Endothelial cell of umbilical vein (primary cell): ENCODE measurements around the gene PLAGL1. TPM values are rescaled to one million over a fixed set of nuclear protein-coding genes. Genes with fewer than 3 reads are reported as not detected.

Experiments
- BruUV-seq: library from RNA; stranded (reverse); fragments of 400-500 nt; replicated peaks from 2 replicates; lab custom pipeline; 2021; lab: Mats Ljungman, UMichigan
- CTCF ChIA-PET: fragments of 300-600, 350-600 bp; sonication (Branson Sonifier 250); formaldehyde crosslinking; loops from one replicate; lab custom pipeline; 2021; ENCODE audit warnings: antibody characterized with exemption, inconsistent platforms; lab: Charles Lee
- POLR2A ChIA-PET: fragments of 300-600, 350-600 bp; sonication (Branson Sonifier 250); formaldehyde crosslinking; loops from one replicate; lab custom pipeline; 2021; ENCODE audit warnings: antibody characterized with exemption, inconsistent platforms; lab: Charles Lee
- DNase-seq: peaks from one replicate; pipeline ENCODE4 v3.0.0-alpha.2; 2011; ENCODE audit warnings: low read depth, low spot score
- FAIRE-seq: peaks from 2 replicates; lab custom pipeline; 2011; peaks lifted over from hg19 to GRCh38; lab: Jason Lieb, UNC
- H2AFZ ChIP-seq: 2 replicates; pipeline ENCODE4 v1.6.0; 2012; ENCODE audit warnings: low read depth, low read length, control low read depth, inconsistent platforms
- H3K27ac ChIP-seq: 2 replicates; pipeline ENCODE4 v1.5.1; 2011; ENCODE audit warnings: low read depth, mild to moderate bottlenecking, control low read depth, low read length, moderate library complexity; ENCODE audit not compliant: insufficient read depth
- H3K27me3 ChIP-seq, 2 experiments: 2 replicates each; pipeline versions ENCODE4 v1.6.0 to v1.6.1; 2011; ENCODE audit warnings: low read length in 2 of 2, mixed read lengths in 1 of 2; ENCODE audit not compliant: control insufficient read depth in 2 of 2, insufficient read depth in 2 of 2
- H3K36me3 ChIP-seq, 2 experiments: 2 replicates in 1 of 2; 3 replicates in 1 of 2; pipeline ENCODE4 v1.5.1; 2011; ENCODE audit warnings: low read length in 2 of 2, mild to moderate bottlenecking in 1 of 2, moderate library complexity in 1 of 2; ENCODE audit not compliant: control insufficient read depth in 2 of 2, insufficient read depth in 2 of 2; ENCODE audit errors: extremely low read depth in 1 of 2
- H3K4me1 ChIP-seq: 3 replicates; pipeline ENCODE4 v1.5.1; 2011; ENCODE audit warnings: mild to moderate bottlenecking, low read length; ENCODE audit not compliant: control insufficient read depth, insufficient read depth; ENCODE audit errors: extremely low read depth
- H3K4me2 ChIP-seq: 2 replicates; pipeline ENCODE4 v1.6.1; 2011; ENCODE audit warnings: low read length, control low read depth, mixed read lengths; ENCODE audit not compliant: insufficient read depth
- H3K4me3 ChIP-seq, 3 experiments: fragments of 200-600 bp in 1 of 3; sonication (generic), shearing (Covaris generic) in 1 of 3; replicated peaks in 1 of 3; 2 replicates each; pipeline ENCODE4 v1.5.1; 2011 to 2016; ENCODE audit warnings: control low read depth in 3 of 3, low read length in 3 of 3, mild to moderate bottlenecking in 2 of 3, inconsistent platforms in 1 of 3, low read depth in 1 of 3, moderate library complexity in 1 of 3; ENCODE audit not compliant: insufficient read depth in 1 of 3
- H3K79me2 ChIP-seq: 2 replicates; pipeline ENCODE4 v1.6.0; 2012; ENCODE audit warnings: low read length, inconsistent platforms; ENCODE audit not compliant: control insufficient read depth, insufficient read depth
- H3K9ac ChIP-seq: replicated peaks from 2 replicates; pipeline ENCODE3; 2011; ENCODE audit warnings: low read length, control low read depth; ENCODE audit not compliant: insufficient read depth; ENCODE audit errors: extremely low read depth
- H3K9me1 ChIP-seq: replicated peaks from 3 replicates; pipeline ENCODE4 v1.6.0; 2011; ENCODE audit warnings: mild to moderate bottlenecking, low read length; ENCODE audit not compliant: control insufficient read depth, insufficient read depth; ENCODE audit errors: extremely low read depth
- H3K9me3 ChIP-seq: replicated peaks from 2 replicates; pipeline ENCODE4 v1.5.1; 2012; ENCODE audit warnings: low read length, inconsistent platforms; ENCODE audit not compliant: control insufficient read depth, insufficient read depth
- H4K20me1 ChIP-seq: replicated peaks from 2 replicates; pipeline ENCODE3; 2011; ENCODE audit warnings: mild to moderate bottlenecking, low read length; ENCODE audit not compliant: control insufficient read depth, insufficient read depth; ENCODE audit errors: extremely low read depth
- CTCF ChIP-seq, 2 donors: IDR thresholded peaks; 1 replicate in 1 of 2; 2 replicates in 1 of 2; pipeline ENCODE4 v1.5.1; 2011; ENCODE audit warnings: low read length in 2 of 2, mild to moderate bottlenecking in 2 of 2, moderate library complexity in 2 of 2, control low read depth in 1 of 2, inconsistent platforms in 1 of 2, low read depth in 1 of 2; ENCODE audit not compliant: insufficient read depth in 1 of 2; ENCODE audit errors: extremely low read depth in 1 of 2
- EZH2 ChIP-seq: IDR thresholded peaks from 2 replicates; pipeline ENCODE4 v1.6.1; 2012; ENCODE audit warnings: borderline replicate concordance, low read depth, mild to moderate bottlenecking, moderate library complexity, low read length, inconsistent platforms; ENCODE audit not compliant: severe bottlenecking
- FOS ChIP-seq: IDR thresholded peaks from 2 replicates; pipeline ENCODE4 v1.6.1; 2011; ENCODE audit warnings: mild to moderate bottlenecking, low read length, moderate library complexity, borderline replicate concordance; ENCODE audit not compliant: insufficient read depth
- GATA2 ChIP-seq: IDR thresholded peaks from 2 replicates; pipeline ENCODE4 v1.7.0; 2011; ENCODE audit warnings: low read depth, mild to moderate bottlenecking, moderate library complexity, mixed read lengths, low read length; ENCODE audit not compliant: insufficient read length, insufficient read depth
- JUN ChIP-seq: IDR thresholded peaks from 2 replicates; pipeline ENCODE4 v1.6.1; 2011; ENCODE audit warnings: borderline replicate concordance, low read depth; ENCODE audit not compliant: insufficient read length, insufficient read depth
- MYC ChIP-seq: IDR thresholded peaks from one replicate; pipeline ENCODE4 v1.6.1; 2011; ENCODE audit warnings: mild to moderate bottlenecking, low read depth, low read length
- POLR2A ChIP-seq: IDR thresholded peaks from 2 replicates; pipeline ENCODE4 v1.6.1; 2012; ENCODE audit warnings: low read depth, mild to moderate bottlenecking, control low read depth, low read length
- POLR2AphosphoS5 ChIP-seq: IDR thresholded peaks from 2 replicates; pipeline ENCODE4 v1.6.1; 2012; ENCODE audit warnings: low read depth, mild to moderate bottlenecking, control low read depth, low read length, moderate library complexity; ENCODE audit not compliant: insufficient read depth
- dilution Hi-C: fragments of 300-500 bp; cut with MboI; formaldehyde crosslinking; loops from one replicate; pipeline ENCODE4 v1.15.0; 2019; ENCODE audit warnings: low sequenced_read_pairs; ENCODE audit not compliant: extremely low pct_ligation_motif_present
- intact Hi-C: fragments of 100-400 bp; cut with micrococcal nuclease; formaldehyde crosslinking; loops from one replicate; pipeline ENCODE4 v1.10.0; 2022
- polyA plus RNA-seq, 4 experiments: library from polyadenylated mRNA; depleted of rRNA in 3 of 4; stranded (reverse) in 3 of 4; unstranded in 1 of 4; fragments of >200 nt; gene quantifications; 2 replicates each; pipeline versions ENCODE4 v1.2.1 to v1.2.3, GENCODE V29; 2011 to 2012; ENCODE audit warnings: missing spikeins in 1 of 4
- total RNA-seq: library from RNA; stranded (reverse); gene quantifications from 2 replicates; pipeline ENCODE4 v1.2.3, GENCODE V29; 2021
- TF ChIP-seq, protein P1 (sequence below): IDR thresholded peaks from 2 replicates; pipeline ENCODE4 v1.6.1; 2011; ENCODE audit not compliant: insufficient read depth, insufficient read length

The PLAGL1 gene
- total and polyA plus RNA-seq, 2 donors (not counting 3 experiments of a cell fraction or from before 2014, with no cell fraction given) = 20.9 to 40.4 TPM

GRCh38 chr6:143900358-143900757 is 107.7 kb downstream of the PLAGL1 start:
- H3K4me2 ChIP-seq = no peak overlapping the region
- ChIA-PET CTCF (interaction anchor here (1.3 kb wide), 1 partner anchor 325 kb away, joined by 4 read pairs; no protein-coding TSS in a partner anchor), POLR2A (no interaction called here)
- H3K9me1 ChIP-seq = no peaks in the 10 kb centered on the region
- no peak overlapping the region for H3K4me3 ChIP-seq
- H3K36me3 ChIP-seq = no peaks in the 10 kb centered on the region
- intact Hi-C loops = no loop called here
- no peak for FAIRE-seq
- no peaks in the 10 kb centered on the region for H3K9me3 ChIP-seq
- BruUV-seq = no TSS peak
- H2AFZ ChIP-seq = no peak overlapping the region
- no peak for DNase-seq
- dilution Hi-C loops = no loop called here
- no peaks in the 10 kb centered on the region for H4K20me1 ChIP-seq
- TF ChIP-seq POLR2AphosphoS5 = no peak
- no peak for TF ChIP-seq FOS
- TF ChIP-seq EZH2 = no peak
- no peak for TF ChIP-seq CTCF (IDR thresholded peaks at IDR 0.05; ENCODE audit: extremely low read depth in 1 of 2, insufficient read depth in 1 of 2, low read depth in 1 of 2, low read length in 2 of 2)
- TF ChIP-seq JUN = no peak
- no peak for TF ChIP-seq MYC
- TF ChIP-seq POLR2A = no peak
- TF ChIP-seq, protein P1, sequence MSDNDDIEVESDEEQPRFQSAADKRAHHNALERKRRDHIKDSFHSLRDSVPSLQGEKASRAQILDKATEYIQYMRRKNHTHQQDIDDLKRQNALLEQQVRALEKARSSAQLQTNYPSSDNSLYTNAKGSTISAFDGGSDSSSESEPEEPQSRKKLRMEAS = no peak
- no peak for TF ChIP-seq GATA2
- H3K79me2 ChIP-seq = no peaks in the 10 kb centered on the region
- peaks cover 2% of the 10 kb centered on the region in 2 experiments for H3K27me3 ChIP-seq
- H3K4me1 ChIP-seq = no peaks in the 10 kb centered on the region
- no peak overlapping the region for H3K27ac ChIP-seq
- no peak overlapping the region for H3K9ac ChIP-seq
